Hypothalamus (tissue), 51 donors: ENCODE measurements around the gene MAD1L1.
A peak's percentile ranks its signal among the peaks of the same experiment; 100 is the strongest.
"Not testable (repeated sequence)": the region's sequence is repeated elsewhere in the genome, so short reads cannot be mapped to it uniquely, and the experiment has no call there.

Source experiments
- DNase-seq, 51 donors: peaks; one replicate each; lab custom pipeline; 2025; lab: John Stamatoyannopoulos, UW

MAD1L1 gene

DNA sequence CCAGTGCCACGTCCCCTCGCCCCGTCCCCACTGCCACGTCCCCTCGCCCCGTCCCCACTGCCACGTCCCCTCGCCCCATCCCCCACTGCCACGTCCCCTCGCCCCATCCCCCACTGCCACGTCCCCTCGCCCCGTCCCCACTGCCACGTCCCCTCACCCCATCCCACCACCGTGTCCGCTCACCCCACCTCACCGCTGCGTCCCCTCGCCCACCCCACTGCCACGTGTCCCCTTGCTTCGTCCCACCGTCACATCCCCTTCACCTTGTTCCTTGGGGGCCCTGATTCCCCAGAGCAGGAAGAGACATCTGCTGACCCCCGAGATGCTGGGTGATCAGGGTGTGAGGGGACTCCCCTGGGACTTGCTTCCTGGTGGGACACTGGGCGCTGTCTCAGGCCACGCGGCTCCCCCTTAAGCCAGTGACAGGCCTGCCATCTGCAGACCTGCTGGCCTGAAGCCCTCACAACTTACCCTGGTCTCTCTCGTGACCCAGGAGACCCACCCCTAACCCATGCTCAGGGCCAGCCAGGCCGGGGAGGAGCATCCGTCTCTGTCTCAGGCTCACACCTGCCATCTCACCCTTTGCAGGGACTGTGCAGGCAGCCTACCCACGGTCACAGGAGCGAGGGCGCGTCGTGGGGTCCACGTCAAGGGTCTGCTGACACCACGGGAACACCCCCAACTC is 302.2 kb downstream of the MAD1L1 start:
- DNase-seq = no peak

DNA sequence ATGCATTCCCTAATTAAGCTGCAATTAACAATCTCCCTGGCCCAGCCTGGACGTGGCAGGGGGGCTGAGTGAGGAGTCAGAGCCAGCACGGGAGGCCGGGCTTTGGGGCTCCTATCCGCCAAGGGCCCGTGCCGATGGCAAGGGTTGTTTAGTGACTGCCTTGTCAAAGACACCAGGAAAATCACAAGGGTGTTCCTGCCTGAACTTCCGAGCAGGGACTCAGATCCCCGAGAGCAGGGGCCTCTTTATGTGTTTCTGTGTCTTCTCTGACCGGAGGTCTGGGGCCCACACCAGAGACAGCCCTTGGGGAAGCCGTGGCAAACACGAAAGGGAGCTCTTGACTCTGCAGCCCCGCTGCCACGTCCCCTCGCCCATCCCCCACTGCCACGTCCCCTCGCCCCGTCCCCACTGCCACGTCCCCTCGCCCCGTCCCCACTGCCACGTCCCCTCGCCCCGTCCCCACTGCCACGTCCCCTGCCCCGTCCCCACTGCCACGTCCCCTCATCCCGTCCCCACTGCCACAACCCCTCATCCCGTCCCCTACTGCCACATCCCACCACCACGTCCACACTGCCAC is 303.3 kb downstream of the MAD1L1 start:
- DNase-seq = not testable (repeated sequence)

DNA sequence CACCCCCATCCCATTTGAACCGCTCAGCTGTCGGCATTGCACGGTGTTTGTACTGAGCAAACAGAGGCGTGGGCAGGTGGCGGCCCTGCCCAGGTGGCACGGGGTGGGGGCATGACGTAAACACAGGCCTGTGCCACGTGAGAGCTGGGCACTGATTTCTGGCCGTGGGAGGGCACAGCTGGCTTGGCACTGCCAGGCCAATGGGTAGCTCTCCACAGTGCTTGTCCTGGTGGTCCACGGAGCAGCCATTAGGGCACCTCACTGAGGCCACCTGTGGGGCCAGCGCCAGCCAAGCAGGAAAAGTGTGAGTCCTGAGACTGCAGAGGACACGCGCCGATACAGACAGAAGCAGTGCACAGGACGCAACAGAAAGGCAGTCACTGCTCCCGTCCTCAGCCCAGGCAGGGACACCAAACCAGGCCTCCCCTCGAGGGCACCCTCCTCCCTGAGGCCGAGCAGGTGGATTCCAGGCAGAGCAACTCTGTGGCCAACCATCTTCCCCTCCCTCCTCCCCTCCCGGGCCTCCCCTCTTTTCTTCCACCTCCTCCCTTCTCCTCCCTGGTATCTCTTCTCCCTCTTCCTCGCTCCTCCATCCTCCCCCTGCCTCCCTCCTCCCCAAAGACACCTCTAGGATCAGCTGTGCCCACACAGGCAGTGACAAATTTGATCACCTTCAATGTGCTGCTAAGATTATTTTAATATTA is 303.9 kb downstream of the MAD1L1 start:
- DNase-seq = no peak

GRCh38 chr7:1927937-1928644 is 304.7 kb downstream of the MAD1L1 start:
- no peak for DNase-seq

DNA sequence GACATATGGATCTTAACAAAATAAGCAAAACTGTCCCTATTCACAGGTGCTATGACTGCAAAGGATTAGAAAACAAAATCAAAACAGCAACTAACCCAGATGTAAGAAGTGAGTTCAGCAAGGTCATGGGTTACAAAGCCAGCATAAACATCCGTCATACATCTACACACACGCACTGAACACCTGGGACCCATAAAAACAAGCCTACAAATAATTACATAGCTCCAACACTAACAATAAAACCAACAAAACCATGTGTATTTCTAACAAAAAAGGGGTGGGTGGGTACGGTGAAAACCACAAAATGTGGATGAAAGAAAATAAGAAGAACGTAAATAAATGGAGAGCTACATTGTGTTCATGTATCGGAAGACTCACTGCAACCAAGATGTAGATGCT is 305.8 kb downstream of the MAD1L1 start:
- no peak for DNase-seq

- DNase-seq = no peak
Measured at GRCh38 chr7:1925973-1926907, 306.5 kb downstream of the MAD1L1 start.

- DNase-seq = no peak
Measured at GRCh38 chr7:1925349-1925748, 307.4 kb downstream of the MAD1L1 start.

GRCh38 chr7:1924258-1924817 is 308.4 kb downstream of the MAD1L1 start:
- DNase-seq = peak in 1 of 51 donors; percentile 29

DNA sequence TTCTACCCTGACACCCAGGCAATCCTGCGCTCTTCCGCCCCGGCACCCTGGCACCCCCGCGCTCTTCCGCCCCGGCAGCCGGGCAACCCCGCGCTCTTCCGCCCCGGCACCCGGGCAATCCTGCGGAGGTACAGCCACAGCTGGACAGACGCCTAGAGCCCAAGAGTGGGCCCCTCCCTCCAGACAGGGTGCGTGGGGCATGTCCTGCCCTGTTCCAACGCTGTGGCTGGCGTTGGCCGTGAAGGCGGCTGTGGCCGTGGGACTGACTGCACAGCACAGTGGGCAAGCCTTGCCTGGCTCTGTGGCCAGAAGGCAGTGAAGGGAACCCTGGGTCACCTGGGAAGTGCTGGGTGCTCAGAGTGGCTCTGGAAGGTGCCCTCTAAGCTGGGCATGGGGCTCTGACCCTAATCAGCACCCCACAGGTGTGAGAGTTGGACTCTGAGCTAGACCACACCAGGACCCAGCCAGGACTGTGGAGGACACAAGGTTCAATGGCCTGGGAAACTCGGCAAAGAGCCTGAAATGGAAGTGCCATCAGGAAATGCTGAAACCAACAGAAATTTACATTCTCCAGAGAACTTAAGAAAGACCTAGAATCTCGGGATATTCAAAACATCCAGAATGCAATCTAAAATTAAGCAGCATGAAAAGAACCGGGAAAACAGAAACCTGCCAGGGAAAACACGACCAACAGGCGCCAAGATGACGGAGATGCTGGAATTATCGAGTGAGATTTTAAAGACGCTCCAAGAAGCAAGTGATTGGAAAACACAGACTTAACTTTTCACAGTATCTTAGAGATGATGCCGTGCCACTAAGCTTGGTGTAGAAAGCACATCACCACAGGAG is 309.1 kb downstream of the MAD1L1 start:
- no peak for DNase-seq

DNA sequence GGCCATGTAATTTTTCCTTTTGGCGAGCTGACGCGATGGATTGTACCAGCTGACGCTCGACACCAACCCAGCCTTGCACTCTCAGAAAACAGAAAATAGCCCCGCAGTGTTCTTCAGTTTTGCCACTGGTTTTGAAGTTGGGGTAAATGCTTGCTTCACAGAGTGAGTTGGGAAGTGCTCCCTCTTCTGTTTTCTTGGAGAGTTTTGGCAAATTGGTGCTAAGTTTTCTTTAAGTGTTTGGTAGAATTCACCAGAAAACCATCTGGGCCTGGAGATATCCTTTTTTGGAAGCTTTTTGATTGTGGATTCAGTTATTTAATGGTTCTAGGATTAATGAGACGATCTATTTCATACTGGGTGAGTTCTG is 309.9 kb downstream of the MAD1L1 start:
- DNase-seq = no peak

DNA sequence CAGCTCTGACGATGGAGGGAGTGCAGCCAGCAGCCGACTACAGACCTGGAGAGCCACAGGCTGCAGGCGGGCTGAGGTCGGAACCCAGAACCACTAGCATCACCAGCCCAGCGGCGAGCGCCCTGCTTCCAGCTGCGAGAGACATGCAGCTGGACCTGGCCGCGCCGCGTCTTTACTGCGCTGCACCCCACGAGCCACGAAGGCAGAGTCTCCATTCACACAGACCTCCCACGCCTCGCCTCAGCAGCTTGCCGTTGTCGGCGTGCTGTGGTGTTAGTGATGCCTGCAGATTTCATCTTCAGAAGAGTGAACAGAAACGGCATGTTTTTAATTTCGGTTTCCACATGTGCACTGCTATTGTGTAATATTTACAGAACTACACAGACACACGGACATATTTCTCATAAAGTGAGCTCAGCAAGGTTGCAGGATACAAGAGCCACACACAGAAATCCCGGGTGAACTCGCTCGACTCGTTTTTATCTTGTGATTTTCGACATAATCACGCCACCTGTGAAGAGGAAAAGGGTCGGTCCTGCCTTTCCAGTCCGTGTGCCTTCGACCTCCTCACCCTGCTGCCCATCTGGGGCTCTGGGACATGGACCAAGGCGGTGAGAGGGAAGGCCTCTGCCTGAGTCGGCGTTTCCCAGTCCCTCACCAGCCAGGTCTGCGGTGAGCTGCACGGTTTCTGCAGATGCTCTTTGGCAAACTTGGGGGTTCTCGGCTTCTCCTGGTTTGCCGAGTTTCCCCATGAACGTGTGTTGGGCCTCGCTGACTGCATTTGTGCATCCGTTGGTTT is 310.5 kb downstream of the MAD1L1 start:
- no peak for DNase-seq

- DNase-seq = no peak
Measured at GRCh38 chr7:1920881-1921280, 311.9 kb downstream of the MAD1L1 start.

- DNase-seq = no peak
Measured at GRCh38 chr7:1920266-1920681, 312.5 kb downstream of the MAD1L1 start.

DNA sequence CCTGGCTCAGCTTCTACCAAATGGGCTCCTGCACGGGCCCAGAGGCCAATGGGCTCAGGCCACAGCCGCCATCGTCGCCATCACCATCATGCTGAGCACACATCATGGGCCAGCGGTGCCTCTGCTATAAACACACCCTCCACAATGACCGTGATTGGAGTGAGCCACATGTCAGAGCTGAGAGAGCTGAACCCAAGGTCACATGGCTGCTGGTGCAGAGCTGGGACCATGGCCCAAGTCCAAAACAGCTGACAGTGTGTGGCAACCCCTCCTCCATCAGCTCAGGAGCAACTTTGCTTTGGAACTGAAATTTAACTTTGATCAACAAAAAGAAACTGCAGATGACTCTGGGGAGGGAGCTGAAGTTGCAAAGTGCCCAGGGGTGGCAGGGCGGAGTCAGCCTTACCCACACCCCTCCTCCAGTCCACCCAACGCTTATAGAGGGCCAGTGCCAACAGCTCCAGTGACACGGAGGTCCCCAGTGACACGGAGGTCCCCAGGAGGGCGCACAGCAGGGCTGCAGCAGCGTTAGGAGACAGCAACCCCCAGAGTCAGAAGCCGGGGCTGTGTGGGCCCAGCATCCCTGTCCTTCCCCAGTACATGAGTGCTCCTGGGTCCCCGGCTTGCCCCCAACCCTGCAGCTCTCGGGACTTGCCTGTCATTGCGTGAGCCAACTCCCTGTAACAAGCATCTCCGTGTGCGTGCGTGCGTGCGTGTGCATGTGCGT is 313.0 kb downstream of the MAD1L1 start:
- peak in 36 of 51 donors; percentile 6 to 80 (median 48) for DNase-seq

- no peak for DNase-seq
Measured at GRCh38 chr7:1918881-1919525, 313.7 kb downstream of the MAD1L1 start.

- DNase-seq = no peak
Measured at GRCh38 chr7:1918063-1918645, 314.6 kb downstream of the MAD1L1 start.
